Natural killer cell (primary cell): Measurements from ENCODE around the gene MSMP. TPM values are rescaled to one million over a fixed set of nuclear protein-coding genes. Genes with fewer than 3 reads are reported as not detected.

Experiments used
- ATAC-seq, 3 donors: fragments of 150-1000 bp in 2 of 3; fragments of 200-7000 bp in 1 of 3; cut with Tn5 transposase; 1 replicate in 1 of 3; 2 replicates in 2 of 3; pipeline ENCODE4 v1.10.0; 2021; ENCODE audit warnings: mild to moderate bottlenecking in 2 of 3, moderate library complexity in 2 of 3
- DNase-seq, 2 donors: peaks; one replicate each; pipeline versions ENCODE4 v3.0.0 to v3.0.0-alpha.2; 2013 to 2021; ENCODE audit warnings: mixed read lengths in 1 of 2
- H3K27ac ChIP-seq: one replicate; pipeline ENCODE4 v1.5.1; 2013; ENCODE audit warnings: mild to moderate bottlenecking, low read length
- H3K27me3 ChIP-seq: one replicate; pipeline ENCODE4 v1.6.1; 2013; ENCODE audit warnings: low read length; ENCODE audit not compliant: control insufficient read depth, insufficient read depth
- H3K36me3 ChIP-seq: one replicate; pipeline ENCODE4 v1.6.1; 2013; ENCODE audit warnings: low read length; ENCODE audit not compliant: control insufficient read depth, insufficient read depth
- H3K4me1 ChIP-seq: one replicate; pipeline ENCODE4 v1.6.1; 2013; ENCODE audit warnings: low read length; ENCODE audit not compliant: control insufficient read depth, insufficient read depth
- H3K4me3 ChIP-seq: one replicate; pipeline ENCODE4 v1.5.1; 2013; ENCODE audit warnings: low read length
- H3K9me3 ChIP-seq: one replicate; pipeline ENCODE4 v1.6.1; 2013; ENCODE audit warnings: low read length; ENCODE audit not compliant: control insufficient read depth, insufficient read depth
- H3K27ac Mint-ChIP-seq, 2 donors: one replicate each; pipeline ENCODE4 v1.8.0; 2022; ENCODE audit warnings: mild to moderate bottlenecking in 2 of 2, mixed read lengths in 2 of 2, moderate library complexity in 1 of 2
- H3K27me3 Mint-ChIP-seq, 2 donors: one replicate each; pipeline ENCODE4 v1.8.0; 2022; ENCODE audit warnings: low read depth in 2 of 2, mixed read lengths in 2 of 2
- H3K36me3 Mint-ChIP-seq: one replicate; pipeline ENCODE4 v1.8.0; 2022; ENCODE audit warnings: mixed read lengths
- H3K4me1 Mint-ChIP-seq, 2 donors: one replicate each; pipeline ENCODE4 v1.8.0; 2022; ENCODE audit warnings: mixed read lengths in 2 of 2
- H3K4me3 Mint-ChIP-seq: one replicate; pipeline ENCODE4 v1.8.0; 2022; ENCODE audit warnings: mild to moderate bottlenecking, moderate library complexity, mixed read lengths
- H3K9me3 Mint-ChIP-seq, 2 donors: one replicate each; pipeline ENCODE4 v1.8.0; 2022; ENCODE audit warnings: mixed read lengths in 2 of 2
- WGBS: methylation state at CpG from one replicate; pipeline ENCODE4 v1.1.7; 2013; ENCODE audit warnings: missing lambda C conversion rate; ENCODE audit not compliant: insufficient coverage; 5-methylcytosine and 5-hydroxymethylcytosine counted together
- intact Hi-C: fragments of 100-400 bp; cut with micrococcal nuclease; formaldehyde crosslinking; loops from one replicate; pipeline ENCODE4 v1.14.2; 2022
- total RNA-seq, 4 donors: library from RNA; stranded (reverse); fragments of 120-200 nt in 1 of 4; gene quantifications; one replicate each; pipeline versions ENCODE4 v1.2.3 to v1.2.4, GENCODE V29; 2013 to 2022
- TF ChIP-seq, protein P1 (sequence below): fragments of 200-600 bp; IDR thresholded peaks from one replicate; pipeline ENCODE4 v1.8.0; 2022; ENCODE audit warnings: antibody characterized with exemption

Gene MSMP
- total RNA-seq, 3 donors from 2014 or later (not counting 1 experiment from before 2014, with no cell fraction given) = not detected

DNA sequence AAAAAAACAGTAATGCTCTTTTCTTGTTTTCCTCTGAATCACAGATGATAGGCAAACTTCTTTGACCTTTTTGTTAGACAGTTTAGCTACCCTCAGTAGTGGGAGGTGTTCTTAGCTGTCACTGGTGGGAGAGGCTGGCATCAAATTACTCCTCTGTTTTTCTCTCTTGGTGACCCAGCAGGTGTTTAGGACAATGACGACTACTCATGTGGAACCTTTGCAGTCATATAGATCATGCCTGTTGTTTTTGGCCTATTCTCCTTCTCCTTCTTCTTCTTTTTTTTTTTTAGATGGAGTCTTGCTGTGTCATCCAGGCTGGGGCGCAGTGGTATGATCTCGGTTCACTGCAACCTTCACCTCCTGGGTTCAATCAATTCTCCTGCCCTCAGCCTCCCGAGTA is 21.9 kb upstream of the MSMP start:
- ATAC-seq (no peak), DNase-seq (no peak)
- H3K4me1 ChIP-seq = no peaks in the 10 kb centered on the region
- no peak overlapping the region for H3K4me3 ChIP-seq
- WGBS = 70% methylated on average over 4 of the region's 4 CpGs
- Mint-ChIP-seq H3K4me1 (peaks cover 0 to 4% of the 10 kb centered on the region in 2 donors), H3K27ac (no peak overlapping the region), H3K27me3 (no peaks in the 10 kb centered on the region), H3K4me3 (no peak overlapping the region), H3K36me3 (no peaks in the 10 kb centered on the region), H3K9me3 (no peaks in the 10 kb centered on the region)
- H3K9me3 ChIP-seq = no peaks in the 10 kb centered on the region
- TF ChIP-seq, protein P1, sequence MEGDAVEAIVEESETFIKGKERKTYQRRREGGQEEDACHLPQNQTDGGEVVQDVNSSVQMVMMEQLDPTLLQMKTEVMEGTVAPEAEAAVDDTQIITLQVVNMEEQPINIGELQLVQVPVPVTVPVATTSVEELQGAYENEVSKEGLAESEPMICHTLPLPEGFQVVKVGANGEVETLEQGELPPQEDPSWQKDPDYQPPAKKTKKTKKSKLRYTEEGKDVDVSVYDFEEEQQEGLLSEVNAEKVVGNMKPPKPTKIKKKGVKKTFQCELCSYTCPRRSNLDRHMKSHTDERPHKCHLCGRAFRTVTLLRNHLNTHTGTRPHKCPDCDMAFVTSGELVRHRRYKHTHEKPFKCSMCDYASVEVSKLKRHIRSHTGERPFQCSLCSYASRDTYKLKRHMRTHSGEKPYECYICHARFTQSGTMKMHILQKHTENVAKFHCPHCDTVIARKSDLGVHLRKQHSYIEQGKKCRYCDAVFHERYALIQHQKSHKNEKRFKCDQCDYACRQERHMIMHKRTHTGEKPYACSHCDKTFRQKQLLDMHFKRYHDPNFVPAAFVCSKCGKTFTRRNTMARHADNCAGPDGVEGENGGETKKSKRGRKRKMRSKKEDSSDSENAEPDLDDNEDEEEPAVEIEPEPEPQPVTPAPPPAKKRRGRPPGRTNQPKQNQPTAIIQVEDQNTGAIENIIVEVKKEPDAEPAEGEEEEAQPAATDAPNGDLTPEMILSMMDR = no peak
- intact Hi-C loops = no loop called here
- no peak overlapping the region for H3K27ac ChIP-seq
- no peaks in the 10 kb centered on the region for H3K27me3 ChIP-seq
- H3K36me3 ChIP-seq = no peaks in the 10 kb centered on the region

DNA sequence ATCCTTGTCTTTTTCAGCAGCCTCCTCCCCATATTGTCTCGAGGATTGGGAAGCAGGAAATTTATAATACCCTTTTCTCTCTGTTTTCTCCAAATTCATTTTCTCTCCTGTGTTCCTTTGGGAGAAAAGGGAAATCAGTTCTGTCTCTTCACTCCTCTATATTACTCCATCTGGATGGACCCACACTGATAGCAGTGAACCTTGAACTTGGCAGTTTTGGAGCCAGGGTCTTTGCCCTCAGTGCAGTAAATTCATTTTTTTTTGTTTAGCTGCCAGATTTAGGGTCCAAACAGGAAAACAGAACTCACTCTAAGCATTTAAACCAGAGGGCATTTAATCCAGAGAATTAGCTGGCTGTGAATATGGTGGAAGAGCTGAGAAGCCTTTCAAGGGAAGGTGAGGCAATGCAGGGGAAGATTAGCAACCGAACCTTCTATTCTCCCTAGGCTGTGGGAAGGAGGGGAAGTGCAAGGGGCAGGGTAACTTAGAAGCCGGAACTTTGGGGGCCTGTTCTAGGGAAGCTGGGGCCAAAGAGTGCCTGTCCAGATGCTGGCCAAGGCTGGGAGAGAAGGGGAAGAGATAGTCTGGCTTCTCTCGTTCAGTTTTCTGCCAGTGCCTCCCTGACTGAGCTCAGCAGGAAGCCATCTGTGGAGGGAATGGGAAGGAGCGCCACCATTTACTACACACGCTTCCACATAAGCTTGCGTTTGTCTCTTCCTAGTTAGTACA is 21.0 kb upstream of the MSMP start:
- no peak overlapping the region for H3K4me3 ChIP-seq
- H3K36me3 ChIP-seq = no peaks in the 10 kb centered on the region
- Mint-ChIP-seq H3K4me3 (no peak overlapping the region), H3K4me1 (peaks cover 0 to 4% of the 10 kb centered on the region in 2 donors), H3K9me3 (no peaks in the 10 kb centered on the region), H3K27me3 (no peaks in the 10 kb centered on the region), H3K36me3 (no peaks in the 10 kb centered on the region), H3K27ac (no peak overlapping the region)
- H3K27me3 ChIP-seq = no peaks in the 10 kb centered on the region
- no peak overlapping the region for H3K27ac ChIP-seq
- TF ChIP-seq, protein P1 = no peak
- ATAC-seq (no peak), DNase-seq (no peak)
- H3K9me3 ChIP-seq = no peaks in the 10 kb centered on the region
- intact Hi-C loops = no loop called here
- H3K4me1 ChIP-seq = no peaks in the 10 kb centered on the region
- 38% methylated on average over 3 of the region's 7 CpGs for WGBS

GRCh38 chr9:35771943-35772342 is 17.9 kb upstream of the MSMP start:
- H3K36me3 Mint-ChIP-seq = no peaks in the 10 kb centered on the region
- H3K4me3 Mint-ChIP-seq = no peak overlapping the region
- Histone ChIP-seq H3K4me1 (no peaks in the 10 kb centered on the region), H3K27ac (no peak overlapping the region), H3K27me3 (no peaks in the 10 kb centered on the region), H3K4me3 (no peak overlapping the region), H3K36me3 (no peaks in the 10 kb centered on the region), H3K9me3 (no peaks in the 10 kb centered on the region)
- no peak overlapping the region for H3K27ac Mint-ChIP-seq
- ATAC-seq (no peak), DNase-seq (no peak)
- no peaks in the 10 kb centered on the region for H3K9me3 Mint-ChIP-seq
- WGBS = 90% methylated on average over 3 of the region's 3 CpGs
- peaks cover 0 to 4% of the 10 kb centered on the region in 2 donors for H3K4me1 Mint-ChIP-seq
- TF ChIP-seq, protein P1 = no peak
- H3K27me3 Mint-ChIP-seq = no peaks in the 10 kb centered on the region
- intact Hi-C loops = no loop called here

DNA sequence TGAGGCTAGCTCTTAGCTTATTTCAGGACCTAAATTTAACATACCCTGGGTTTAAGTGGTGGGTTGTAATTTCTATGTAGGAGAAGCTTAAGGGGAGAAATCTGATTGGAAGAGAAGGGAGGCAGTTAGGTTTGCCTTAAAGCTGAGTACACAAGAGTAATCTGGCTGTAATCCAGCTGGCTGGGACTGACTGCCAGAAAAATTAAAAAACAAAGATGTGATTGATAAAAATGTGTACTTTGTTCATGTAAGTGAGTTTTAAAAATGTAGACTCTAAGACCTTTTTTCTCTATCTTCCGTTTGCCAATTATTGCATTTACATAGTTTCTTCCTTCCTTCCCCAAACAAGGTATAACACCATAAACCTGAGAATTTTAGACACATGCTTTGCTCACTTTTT is 17.5 kb upstream of the MSMP start:
- intact Hi-C loops = no loop called here
- H3K9me3 Mint-ChIP-seq = no peaks in the 10 kb centered on the region
- H3K27ac ChIP-seq = no peak overlapping the region
- no peak for ATAC-seq
- DNase-seq = no peak
- H3K27me3 ChIP-seq = no peaks in the 10 kb centered on the region
- no peaks in the 10 kb centered on the region for H3K36me3 Mint-ChIP-seq
- no peak overlapping the region for H3K27ac Mint-ChIP-seq
- H3K4me1 Mint-ChIP-seq = peaks cover 0 to 4% of the 10 kb centered on the region in 2 donors
- no peaks in the 10 kb centered on the region for H3K9me3 ChIP-seq
- TF ChIP-seq, protein P1 = no peak
- WGBS = no CpG with 5 or more reads among the region's 1 CpG
- H3K27me3 Mint-ChIP-seq = no peaks in the 10 kb centered on the region
- H3K36me3 ChIP-seq = no peaks in the 10 kb centered on the region
- no peak overlapping the region for H3K4me3 Mint-ChIP-seq
- no peak overlapping the region for H3K4me3 ChIP-seq
- H3K4me1 ChIP-seq = no peaks in the 10 kb centered on the region
